ENCODE data around the gene CAMK2B.

DNA sequence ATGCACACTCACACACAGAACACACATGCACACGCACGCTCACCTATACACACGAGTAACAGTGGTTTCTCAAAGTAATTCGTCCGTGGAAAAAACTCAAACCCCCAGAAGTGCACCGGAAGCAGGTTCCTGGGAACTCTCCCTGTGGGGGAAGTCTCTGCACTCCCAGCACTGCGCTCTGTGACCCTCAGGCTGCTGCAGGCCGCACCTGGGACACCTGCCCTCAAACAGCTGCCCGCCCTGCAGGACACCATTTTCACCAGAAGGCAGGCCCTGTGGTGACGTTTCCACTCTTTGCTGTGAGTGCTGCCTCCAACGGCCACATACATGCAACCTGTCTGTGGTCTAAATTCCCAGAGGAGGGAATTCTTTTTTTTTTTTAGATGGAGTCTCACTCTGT is 103.3 kb downstream of the CAMK2B start:
- TF ChIP-seq, protein P1, sequence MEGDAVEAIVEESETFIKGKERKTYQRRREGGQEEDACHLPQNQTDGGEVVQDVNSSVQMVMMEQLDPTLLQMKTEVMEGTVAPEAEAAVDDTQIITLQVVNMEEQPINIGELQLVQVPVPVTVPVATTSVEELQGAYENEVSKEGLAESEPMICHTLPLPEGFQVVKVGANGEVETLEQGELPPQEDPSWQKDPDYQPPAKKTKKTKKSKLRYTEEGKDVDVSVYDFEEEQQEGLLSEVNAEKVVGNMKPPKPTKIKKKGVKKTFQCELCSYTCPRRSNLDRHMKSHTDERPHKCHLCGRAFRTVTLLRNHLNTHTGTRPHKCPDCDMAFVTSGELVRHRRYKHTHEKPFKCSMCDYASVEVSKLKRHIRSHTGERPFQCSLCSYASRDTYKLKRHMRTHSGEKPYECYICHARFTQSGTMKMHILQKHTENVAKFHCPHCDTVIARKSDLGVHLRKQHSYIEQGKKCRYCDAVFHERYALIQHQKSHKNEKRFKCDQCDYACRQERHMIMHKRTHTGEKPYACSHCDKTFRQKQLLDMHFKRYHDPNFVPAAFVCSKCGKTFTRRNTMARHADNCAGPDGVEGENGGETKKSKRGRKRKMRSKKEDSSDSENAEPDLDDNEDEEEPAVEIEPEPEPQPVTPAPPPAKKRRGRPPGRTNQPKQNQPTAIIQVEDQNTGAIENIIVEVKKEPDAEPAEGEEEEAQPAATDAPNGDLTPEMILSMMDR (IDR thresholded peaks at IDR 0.05 in 2 of 3, conservative IDR thresholded peaks at IDR 0.05 in 1 of 3; ENCODE audit: borderline replicate concordance in 1 of 3, insufficient read depth in 1 of 3, low read depth in 2 of 3, low read length in 2 of 3) = no peak
- no peak for TF ChIP-seq EZH2 (IDR thresholded peaks at IDR 0.05)
- TF ChIP-seq SP1 (IDR thresholded peaks at IDR 0.05; ENCODE audit: low read depth) = no peak
- TF ChIP-seq RAD21 (IDR thresholded peaks at IDR 0.05; ENCODE audit: low read depth) = no peak
- TF ChIP-seq YY1 (IDR thresholded peaks at IDR 0.05; ENCODE audit: extremely low read depth, insufficient replicate concordance, low read depth, low read length) = no peak
